NK-92 treated with Interleukin-12 subunit alpha and Interleukin-12 subunit beta, amount 100 ng/mL, for 24 hours (cell line): Measurements from ENCODE around the gene ZFYVE16.
"Not testable (repeated sequence)": the region's sequence is repeated elsewhere in the genome, so short reads cannot be mapped to it uniquely, and the experiment has no call there.

Experiments used
- DNase-seq: peaks from one replicate; lab custom pipeline; 2025; lab: John Stamatoyannopoulos, UW

The ZFYVE16 gene

GRCh38 chr5:80407735-80408483, at the start of gene ZFYVE16:
ZFYVE16 (plus strand) TSS chr5:80408064; CDS start chr5:80434148, 26,084 bp downstream.
- peak; percentile 94 for DNase-seq

- no peak for DNase-seq
Measured at GRCh38 chr5:80360914-80361444, 46.9 kb upstream of the ZFYVE16 start.

GRCh38 chr5:80364892-80365291, 43.0 kb upstream of the ZFYVE16 start:
- DNase-seq, result no peak

GRCh38 chr5:80368661-80369480, 39.0 kb upstream of the ZFYVE16 start:
- no peak for DNase-seq

- no peak for DNase-seq
Measured at GRCh38 chr5:80369521-80369920, 38.3 kb upstream of the ZFYVE16 start.

GRCh38 chr5:80370390-80370789, 37.5 kb upstream of the ZFYVE16 start:
- no peak for DNase-seq

GRCh38 chr5:80372780-80373179, 35.1 kb upstream of the ZFYVE16 start:
- no peak for DNase-seq

GRCh38 chr5:80374188-80374587, 33.7 kb upstream of the ZFYVE16 start:
- no peak for DNase-seq

- no peak for DNase-seq
Measured at GRCh38 chr5:80376557-80376956, 31.3 kb upstream of the ZFYVE16 start.

GRCh38 chr5:80382488-80382887, 25.4 kb upstream of the ZFYVE16 start:
- no peak for DNase-seq

- no peak for DNase-seq
Measured at GRCh38 chr5:80387063-80387768, 20.6 kb upstream of the ZFYVE16 start.

GRCh38 chr5:80389580-80389979, 18.3 kb upstream of the ZFYVE16 start:
- DNase-seq, result no peak

- DNase-seq, result not testable (repeated sequence)
Measured at GRCh38 chr5:80390413-80390812, 17.5 kb upstream of the ZFYVE16 start.

GRCh38 chr5:80391267-80391666, 16.6 kb upstream of the ZFYVE16 start:
- not testable (repeated sequence) for DNase-seq

- peak; percentile 9 for DNase-seq
Measured at GRCh38 chr5:80399526-80400239, 8.2 kb upstream of the ZFYVE16 start.

GRCh38 chr5:80400368-80400767, 7.5 kb upstream of the ZFYVE16 start:
- DNase-seq, result not testable (repeated sequence)

GRCh38 chr5:80403782-80404181, 4.1 kb upstream of the ZFYVE16 start:
- DNase-seq, result no peak

- DNase-seq, result no peak
Measured at GRCh38 chr5:80406980-80407734, 707 bp upstream of the ZFYVE16 start.

GRCh38 chr5:80408484-80409366, 861 bp downstream of the ZFYVE16 start:
- DNase-seq, result no peak
